Right hindlimb (tissue), 1 donor: ENCODE measurements around the gene RPA3.
"Not testable (repeated sequence)": the region's sequence is repeated elsewhere in the genome, so short reads cannot be mapped to it uniquely, and the experiment has no call there.

Source experiments
- DNase-seq: peaks from one replicate; pipeline ENCODE4 v3.0.0-alpha.2; 2018

The RPA3 gene

DNA sequence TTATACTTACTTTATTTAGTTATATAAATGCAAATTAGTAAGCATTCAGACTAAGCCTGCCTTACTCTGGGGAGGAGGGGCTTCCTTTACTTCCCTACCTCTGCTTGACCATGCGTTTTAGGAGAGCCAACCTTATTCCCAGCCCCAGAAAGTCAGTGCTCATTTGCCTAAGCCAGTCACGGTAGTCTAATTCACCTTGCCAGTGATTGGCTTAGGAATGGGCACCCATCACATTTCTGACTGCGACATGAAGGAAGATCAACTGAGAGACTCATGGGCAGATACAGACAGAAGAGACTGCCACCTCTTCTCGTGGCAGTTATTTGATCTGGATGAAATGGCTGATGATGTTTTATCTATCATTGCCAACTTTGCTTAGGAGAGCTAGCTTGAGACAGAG is 29.5 kb downstream of the RPA3 start:
- no peak for DNase-seq

DNA sequence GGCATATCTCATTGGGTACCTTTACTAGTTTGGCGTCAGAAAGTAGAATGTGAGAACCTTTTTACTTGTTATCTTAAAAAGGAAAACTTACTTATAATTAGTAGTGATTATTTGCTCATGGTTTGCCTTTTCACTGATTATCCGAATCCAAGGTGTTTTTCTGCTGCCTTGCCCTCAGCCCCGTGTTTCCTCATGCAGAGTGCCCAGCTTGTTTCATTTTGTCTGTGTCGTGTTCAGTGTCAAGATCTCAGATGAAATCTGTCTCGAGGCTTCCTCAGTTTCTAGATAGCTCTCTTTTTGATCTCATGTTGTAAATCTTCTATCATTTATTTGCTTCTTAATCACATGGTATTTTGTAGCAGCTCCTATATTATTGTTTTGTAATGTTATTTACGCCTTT is 30.1 kb downstream of the RPA3 start:
- no peak for DNase-seq

DNA sequence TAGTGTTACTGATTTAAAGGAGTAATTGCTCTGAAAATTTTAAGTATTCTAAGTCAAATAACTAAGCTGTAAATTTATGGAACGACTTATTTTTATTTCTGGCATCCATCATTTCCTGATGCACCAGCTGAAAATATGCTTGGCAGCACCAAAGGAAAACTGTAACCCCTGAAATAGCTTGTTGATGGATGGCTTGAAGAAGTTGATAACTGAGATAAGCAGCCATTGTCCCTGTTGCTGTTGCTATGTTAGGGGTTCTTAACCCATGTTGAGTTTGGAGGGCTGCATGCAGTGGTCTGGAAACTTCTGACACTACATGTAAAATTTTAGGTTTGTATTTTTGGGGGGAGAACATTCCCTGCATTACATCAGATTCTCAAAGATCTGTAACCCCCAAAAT is 30.6 kb downstream of the RPA3 start:
- no peak for DNase-seq

DNA sequence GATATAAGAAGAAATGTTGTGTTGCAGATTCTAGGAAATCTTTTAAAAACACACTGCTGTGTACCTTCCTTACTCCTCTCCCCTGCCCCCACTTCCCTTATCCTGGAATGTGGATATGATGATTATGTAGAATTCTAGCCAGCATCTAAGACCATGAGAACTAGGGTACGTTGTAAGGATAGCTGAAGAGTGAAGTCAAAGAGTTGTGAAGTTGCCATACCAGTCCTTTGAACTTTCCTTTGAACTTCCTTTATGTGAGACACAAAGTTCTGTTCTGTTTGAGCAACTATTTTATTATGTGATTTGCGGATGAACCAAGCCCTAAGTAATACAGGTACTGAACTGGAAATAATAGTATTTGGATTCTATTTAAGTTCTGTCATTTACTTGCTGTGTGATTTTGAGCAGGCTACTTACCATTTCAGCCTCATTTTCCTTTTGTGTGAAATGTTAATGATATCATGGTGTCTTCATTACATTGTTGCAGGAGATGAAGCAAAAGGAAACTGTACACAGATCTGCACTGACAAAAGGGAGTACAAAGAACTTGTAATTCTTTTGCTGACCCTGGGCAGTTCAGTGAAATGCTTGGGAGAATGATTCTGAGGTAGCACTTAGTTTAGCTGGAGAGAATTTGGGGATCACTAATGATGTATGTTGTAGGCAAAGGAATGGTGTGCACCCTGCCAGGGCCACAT is 31.4 kb downstream of the RPA3 start:
- no peak for DNase-seq

DNA sequence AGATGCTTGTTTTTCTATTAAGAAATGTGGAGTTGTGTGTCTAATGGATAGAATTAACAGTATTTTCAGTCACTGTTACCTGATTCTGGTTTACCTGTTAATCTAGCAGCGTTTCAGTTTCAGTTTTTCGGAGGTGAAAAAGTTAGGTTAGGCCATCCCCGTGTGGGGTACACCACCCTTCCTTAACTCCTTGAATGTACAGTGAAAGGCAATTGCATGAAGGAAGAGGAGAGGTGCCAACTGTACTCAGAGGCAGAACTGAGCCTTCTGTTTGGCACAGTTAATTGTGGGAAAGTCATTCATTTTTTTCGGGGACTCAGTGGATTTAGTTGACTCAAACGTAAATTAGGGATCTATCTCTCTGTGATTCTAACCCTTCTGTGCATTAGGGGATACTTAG is 35.5 kb downstream of the RPA3 start:
- DNase-seq = no peak

DNA sequence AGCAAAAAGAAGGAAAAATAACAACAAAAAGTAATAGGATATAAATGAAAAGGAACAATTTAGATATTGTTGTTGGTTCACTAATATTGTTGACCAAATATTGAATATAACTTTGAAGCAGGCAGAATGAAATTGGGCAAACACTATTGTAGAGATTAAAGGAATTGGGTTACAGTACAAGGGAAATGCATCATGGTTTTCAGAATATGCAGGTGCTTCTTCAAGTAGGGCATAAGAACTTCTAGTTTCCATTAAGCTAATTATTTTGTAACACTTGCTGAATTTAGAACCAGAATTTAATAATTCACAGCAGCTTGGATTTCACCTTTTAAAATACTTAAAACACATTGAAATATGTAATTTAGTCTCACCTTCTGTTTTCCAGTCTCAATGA is 36.5 kb downstream of the RPA3 start:
- no peak for DNase-seq

DNA sequence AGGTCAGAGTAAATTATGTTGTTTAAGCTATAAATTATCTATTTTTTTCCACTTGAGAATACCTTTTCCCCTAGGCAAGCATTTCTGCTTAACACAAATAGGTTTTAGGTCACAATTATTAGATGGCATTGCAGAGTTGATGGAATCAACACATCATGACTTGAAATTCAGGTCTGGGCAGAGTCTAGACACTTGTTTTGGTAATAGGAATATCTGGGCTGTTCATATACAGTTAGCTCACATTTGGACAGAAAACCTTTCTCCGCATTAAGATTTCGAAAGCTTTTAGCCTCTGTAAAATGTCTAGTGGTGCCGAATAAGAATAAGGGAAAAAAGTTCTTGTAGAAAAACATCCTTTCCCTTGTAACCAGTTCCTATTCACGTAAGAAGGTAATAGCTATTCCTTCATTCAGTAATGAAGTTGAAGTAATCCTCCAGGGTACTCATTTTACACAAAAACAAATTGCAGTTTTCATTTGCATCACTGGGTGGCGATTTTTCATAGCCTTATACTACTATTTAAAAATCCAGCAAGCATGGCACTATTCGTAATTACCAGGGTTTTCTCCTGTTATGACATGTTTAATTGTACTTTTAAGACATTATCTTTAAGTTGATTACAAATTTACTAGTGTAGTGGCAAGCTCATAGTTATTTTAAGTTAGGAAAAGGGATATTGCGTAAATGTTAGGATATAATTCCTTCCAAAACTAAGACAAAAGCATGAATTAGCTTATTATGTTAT is 37.0 kb downstream of the RPA3 start:
- no peak for DNase-seq

DNA sequence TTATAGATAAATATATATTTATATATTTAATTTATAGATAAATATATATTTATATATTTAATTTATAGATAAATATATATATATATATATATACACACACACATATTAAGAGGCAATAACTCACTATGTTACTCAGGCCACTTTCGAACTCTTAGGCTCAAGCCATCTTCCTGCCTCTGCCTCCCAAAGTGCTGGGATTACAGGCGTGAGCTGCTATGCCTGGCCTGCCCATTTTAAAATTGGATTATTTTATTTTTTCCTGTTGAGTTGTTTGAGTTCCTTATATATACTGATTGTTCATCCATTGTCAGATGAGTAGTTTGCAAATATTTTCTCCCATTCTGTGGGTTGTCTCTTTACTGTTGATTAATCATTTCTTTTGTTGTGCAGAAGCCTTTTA is 38.8 kb downstream of the RPA3 start:
- not testable (repeated sequence) for DNase-seq

DNA sequence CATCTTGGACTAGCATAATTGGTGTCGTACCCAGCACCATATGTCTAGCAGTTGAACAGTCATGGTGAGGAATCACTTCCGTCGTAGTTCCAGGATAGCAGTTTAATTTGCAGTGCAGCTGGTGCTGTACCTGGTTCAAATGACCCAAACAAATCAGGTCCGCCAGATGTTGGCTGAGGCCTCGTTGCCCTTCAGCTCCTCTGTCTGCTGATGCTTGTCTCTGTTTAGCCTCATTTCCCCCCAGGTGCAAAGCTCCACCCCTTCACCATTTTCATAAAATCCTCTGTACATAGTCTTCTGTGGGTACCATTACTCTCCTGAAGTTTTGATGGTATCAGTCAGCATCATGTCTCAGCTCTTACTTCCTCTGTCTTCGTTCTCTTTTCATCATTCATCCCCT is 42.7 kb downstream of the RPA3 start:
- no peak for DNase-seq

DNA sequence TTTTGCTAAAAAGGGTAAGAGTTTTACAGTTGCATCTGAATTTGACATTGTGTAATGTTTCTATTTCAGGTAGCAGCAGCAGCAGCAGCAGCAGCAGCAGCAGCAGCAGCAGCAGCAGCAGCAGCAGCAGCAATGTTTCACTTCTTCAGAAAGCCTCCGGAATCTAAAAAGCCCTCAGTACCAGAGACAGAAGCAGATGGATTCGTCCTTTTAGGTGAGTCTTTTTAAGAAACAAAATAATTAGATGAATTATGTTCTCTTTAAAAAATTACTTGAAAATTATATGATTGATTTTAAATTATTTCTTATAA is 45.2 kb downstream of the RPA3 start:
- no peak for DNase-seq

DNA sequence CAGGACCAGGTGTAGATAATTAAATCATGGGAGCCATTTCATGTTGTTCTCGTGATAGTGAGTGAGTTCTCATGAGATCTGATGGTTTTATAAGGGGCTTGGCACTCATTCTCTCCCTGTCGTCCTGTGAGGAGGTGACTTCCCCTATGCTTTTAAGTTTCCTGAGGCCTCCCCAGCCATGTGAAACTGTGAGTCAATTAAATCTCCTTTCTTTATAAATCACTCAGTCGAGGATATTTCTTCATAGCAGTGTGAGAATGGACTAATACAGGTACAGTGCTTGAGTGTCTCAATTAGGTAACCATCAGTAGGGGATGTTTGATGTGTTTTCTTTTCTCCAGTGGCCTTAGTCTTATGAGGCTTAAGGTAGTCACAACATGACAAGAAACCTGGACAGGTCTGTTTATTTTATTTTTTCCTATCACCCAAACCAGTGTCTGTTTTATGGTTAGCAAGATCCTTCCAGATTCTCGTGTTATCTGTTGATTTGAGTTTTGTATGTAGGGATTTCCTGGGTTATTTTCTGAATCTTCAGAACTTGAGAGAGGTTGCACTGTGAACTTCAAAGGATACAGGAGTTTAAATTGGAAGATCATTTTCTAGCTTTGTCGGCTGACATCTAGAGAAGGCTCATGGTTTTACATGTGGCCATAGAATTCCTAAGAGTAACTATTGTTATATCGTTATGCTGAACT is 45.7 kb downstream of the RPA3 start:
- DNase-seq = no peak

DNA sequence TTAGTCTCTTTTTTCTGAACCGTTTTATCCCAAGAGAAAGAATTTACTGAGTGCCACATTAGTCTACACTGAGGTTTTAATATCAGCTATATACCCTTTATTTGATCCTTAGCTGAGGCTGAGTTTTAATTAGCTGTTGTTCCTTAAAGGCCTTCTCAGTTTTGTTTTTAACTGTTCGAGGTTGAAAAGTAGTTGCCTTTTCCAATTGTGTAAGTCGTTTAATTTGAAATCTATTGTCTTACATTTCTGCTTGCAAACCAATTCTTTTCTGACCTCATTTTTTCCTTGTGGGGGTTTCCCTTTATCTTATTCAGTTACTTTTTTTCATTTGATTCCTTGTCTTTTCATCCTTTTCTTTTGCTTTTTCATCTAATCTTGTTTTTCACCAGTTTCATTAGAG is 47.0 kb downstream of the RPA3 start:
- DNase-seq = no peak

DNA sequence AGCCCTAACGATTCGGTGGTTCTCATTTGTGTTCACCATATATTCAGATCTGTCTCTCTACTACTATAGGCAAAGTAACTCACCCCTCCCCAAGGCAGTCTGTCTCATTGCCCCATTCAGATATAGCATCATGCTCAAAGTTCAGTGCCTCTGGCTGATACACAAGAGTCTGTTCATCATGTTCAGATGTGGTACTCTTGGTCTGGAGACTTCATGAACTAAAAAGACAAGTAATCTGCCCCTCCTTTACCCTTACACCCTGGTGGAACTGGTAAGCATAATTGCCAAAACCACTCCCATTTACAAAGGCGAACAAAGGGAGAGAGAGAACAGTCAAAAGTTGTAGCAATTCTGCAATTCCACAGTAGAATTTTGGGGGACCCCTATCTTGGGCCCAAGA is 47.9 kb downstream of the RPA3 start:
- DNase-seq = no peak

DNA sequence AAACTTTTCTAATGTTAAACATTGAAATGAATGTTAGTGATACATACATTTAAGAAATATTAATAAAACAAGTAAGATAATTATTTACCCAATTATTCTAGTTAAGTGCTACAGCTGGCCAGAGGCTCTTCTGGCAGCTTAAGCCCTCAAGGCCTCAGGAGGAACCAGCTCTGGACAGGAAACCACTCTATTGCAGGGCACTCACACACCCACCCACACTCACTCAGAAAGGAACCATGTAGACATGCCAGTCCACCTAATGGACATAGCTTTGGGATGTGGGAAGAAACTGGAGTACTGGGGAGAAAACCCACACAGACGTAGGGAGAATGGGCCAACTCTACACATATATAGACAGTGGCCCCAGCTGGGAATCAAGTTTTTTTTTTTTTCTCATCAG is 49.7 kb downstream of the RPA3 start:
- no peak for DNase-seq

DNA sequence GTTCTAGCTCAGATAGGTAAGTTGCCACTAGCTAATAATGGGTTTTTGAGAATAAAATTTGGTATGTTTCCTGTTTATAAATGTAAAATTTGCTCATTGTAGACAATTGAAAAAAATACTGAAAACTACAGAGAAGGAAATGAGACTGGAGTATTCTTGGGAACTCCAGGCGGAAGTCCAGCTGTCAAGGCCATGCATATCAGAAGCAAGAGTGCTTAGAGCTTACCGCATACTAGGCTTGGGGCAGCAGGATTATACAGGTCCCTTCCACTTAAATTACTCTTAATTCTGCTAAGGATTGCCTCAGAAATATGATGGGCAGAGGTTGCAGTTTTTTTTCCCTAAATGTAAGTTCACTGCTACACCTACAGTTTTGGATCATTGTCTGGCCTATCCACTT is 51.2 kb downstream of the RPA3 start:
- no peak for DNase-seq

DNA sequence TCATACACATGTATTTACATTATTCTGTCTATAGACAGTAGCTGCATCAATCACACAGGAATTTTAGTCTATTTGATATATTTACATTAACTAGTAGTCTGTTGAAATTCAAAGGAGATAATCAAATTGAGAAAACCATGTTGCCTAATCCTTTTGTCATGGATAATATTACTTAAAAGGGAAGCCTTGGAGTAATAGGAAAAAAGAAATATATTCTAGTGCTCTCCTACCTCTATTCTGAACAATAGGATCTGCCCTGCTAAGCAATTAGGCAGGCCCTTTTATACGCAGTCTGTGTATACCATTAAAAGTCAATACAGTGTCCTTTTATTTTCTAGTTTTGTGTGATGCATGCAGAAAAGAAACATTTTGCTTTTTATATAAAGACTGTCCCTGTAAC is 53.4 kb downstream of the RPA3 start:
- no peak for DNase-seq

DNA sequence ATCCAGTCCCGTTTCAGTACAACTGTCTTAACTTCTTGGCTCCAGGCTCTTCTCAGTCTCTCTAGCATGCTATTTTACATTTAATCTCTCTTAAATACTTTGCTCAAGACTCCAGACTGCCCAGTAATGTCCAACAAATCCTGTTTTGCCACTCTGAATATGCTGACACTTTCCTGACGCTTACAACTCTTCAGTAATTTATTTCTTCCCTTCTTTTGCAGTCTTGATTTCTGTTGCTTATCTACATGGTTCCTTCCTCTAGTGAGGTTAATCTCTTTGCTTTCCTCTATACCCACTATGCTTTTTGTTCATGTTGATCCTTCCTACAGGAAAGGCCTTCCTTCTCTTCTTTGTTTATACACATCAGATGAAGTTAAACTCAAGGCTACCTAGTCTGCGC is 54.1 kb downstream of the RPA3 start:
- DNase-seq = no peak

DNA sequence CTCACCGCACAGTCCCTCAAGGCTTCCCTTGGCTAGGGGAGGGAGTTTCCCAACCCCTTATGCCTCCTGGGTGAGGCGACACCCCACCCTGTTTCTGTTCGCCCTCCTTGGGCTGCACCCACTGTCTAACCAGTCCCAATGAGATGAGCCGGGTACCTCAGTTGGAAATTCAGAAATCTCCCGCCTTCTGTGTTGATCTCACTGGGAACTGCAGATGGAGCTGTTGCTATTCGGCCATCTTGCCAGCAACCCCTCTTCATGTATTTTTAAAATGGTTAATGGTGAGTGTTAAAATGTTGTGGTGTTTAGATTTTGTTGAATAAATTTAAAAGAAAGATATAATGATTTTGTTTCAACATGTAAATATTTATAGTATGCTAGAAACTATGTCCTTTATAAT is 55.9 kb downstream of the RPA3 start:
- no peak for DNase-seq

DNA sequence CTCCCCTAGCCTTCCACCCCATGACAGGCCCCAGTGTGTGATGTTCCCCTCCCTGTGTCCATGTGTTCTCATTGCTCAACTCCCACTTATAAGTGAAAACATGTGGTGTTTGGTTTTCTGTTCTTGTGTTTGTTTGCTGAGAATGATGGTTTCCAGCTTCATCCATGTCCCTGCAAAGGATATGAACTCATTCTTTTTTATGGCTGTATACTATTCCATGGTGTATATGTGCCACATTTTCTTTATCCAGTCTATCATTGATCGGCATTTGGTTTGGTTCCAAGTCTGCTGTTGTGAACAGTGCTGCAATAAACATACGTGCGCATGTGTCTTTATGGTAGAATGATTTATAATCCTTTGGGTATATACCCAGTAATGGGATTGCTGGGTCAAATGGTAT is 61.9 kb downstream of the RPA3 start:
- not testable (repeated sequence) for DNase-seq

DNA sequence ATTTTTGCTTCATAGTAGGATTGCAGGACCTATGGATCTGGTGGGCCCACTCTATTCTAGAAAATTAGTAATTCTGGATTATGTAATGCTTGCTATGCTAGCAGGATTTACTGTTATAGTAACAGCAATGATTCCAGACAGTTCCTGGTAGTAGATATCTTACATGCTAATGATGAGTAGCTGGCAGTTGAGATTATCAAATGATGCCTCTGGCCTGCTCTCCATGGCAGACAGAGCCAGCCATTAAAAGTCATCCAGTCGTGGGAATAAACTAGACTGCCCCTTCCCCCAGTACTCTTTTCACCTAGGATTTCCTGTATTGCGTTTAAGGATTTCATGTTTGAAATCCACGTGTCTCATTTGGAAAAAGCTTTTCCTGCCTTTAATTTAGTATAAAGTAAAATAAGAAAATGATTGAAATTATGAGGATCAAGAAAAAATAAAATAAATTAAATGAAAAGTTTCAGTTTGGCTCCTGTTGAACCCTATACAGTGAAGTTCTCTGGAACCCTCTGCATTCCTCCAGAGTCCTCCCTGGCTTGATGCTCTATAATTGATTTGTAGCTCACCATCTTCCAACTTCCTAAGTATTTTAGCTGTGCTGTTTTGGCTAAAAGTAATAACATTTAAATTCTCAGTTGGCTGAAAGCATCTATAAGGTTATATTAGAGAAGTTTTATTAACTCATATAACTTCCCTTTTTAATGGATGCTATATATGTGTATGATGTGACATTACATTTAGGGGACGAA is 63.3 kb downstream of the RPA3 start:
- no peak for DNase-seq

DNA sequence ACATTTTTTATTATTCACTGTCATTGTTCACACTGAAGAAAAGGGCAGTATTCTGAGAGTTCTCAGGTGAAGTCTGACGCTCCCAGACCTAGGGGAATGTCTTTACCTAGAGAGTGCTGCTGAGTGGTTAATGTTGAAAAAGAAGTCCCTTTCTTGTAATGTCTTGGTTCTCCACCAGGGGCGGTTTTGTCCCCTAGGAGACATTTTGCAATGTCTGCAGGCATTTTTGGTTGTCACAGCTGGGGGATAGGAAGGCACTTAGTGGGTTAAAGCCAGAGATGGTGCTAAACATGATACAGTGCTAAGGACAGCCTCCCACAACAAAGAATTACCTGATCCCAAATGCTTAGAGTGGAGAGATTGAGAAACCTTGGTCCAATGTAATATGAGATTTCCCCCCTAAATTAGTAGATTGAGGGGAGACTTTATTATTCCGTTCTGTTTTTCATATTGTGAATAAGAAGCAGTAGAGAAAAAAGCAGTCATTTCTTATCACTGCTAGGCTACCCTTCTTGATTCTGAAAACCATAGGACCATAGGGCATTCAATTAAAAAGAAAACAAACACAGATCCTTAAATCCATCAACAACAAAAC is 64.7 kb downstream of the RPA3 start:
- no peak for DNase-seq

DNA sequence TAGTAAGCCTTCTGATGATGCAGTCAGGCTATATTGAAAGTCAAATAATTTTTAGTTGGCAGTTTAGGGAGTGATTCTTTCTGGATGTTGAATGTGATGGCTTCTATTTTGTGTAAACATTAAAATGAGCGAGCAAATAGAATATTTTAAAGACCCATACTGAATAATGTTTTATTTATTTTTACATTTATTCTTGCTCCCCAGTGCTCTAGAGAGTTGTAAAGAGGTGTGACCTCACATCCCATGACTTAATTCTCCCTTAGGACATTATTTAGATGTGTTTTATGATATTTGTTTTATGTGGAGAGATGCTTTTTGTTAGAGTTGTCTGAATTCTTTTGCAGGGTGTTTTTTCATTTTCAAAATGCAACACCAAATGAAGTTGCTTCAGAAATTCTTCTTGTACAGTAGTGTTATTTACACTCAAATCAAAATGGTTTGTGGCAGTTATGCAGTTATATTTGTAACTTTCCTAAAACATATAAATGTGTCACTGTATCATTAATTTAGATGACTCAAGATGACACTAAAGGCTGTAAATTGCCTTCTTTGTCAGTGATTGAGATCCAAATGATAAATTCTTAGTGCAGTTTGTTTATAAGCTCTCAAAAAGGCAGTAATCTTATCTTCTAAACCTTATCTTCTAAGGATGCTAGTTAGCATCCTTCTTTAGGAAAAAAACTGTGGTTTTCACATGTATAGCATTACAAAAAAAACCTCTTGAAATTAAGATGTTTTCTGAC is 65.4 kb downstream of the RPA3 start:
- no peak for DNase-seq

DNA sequence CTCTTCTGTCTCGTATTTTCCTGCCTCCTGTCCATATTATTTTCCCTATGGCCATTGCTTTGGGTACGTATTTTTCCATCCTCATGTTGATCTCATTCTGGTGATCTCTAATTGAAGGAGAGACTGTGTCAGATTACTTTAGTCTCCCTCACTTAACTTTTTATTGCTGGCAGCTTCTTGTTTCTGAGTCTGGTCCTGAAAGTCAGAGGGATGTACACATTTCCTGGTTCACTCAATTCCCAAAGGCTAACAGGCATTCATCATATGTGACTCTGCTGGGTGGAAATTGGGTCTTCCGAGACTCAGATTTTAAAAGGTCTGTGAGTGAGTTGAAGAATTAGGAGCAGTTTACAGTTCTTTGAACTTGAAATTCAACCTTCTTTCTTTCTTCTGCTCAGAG is 66.9 kb downstream of the RPA3 start:
- no peak for DNase-seq
